K562 (cell line): ENCODE results near the gene NFATC4. TPM values are rescaled to one million over a fixed set of nuclear protein-coding genes. Genes with fewer than 3 reads are reported as not detected.

Experiments
- ATAC-seq: fragments of 200-7000 bp; cut with Tn5 transposase; 3 replicates; pipeline ENCODE4 v1.9.1; 2020; ENCODE audit warnings: moderate library complexity
- BruUV-seq: library from RNA; stranded (reverse); fragments of 400-500 nt; replicated peaks from 2 replicates; lab custom pipeline; 2021; lab: Mats Ljungman, UMichigan
- CTCF ChIA-PET: fragments of 300-600 bp; formaldehyde crosslinking; extraction: SDS; loops from one replicate; lab custom pipeline; 2021; ENCODE audit warnings: low intra/inter-chr PET ratio; lab: Yijun Ruan, JAX
- POLR2A ChIA-PET: fragments of 300-600, 350-650 bp; sonication (Branson Sonifier 250); formaldehyde crosslinking; extraction: SDS; loops from one replicate; lab custom pipeline; 2021; ENCODE audit warnings: antibody characterized with exemption, inconsistent platforms; lab: Yijun Ruan, JAX
- DNase-seq, 4 experiments: peaks; one replicate each; pipeline versions ENCODE4 v3.0.0 to v3.0.0-alpha.2; 2011 to 2018; ENCODE audit warnings: low spot score in 3 of 4, mixed read lengths in 3 of 4; ENCODE audit errors: extremely low read depth in 1 of 4
- FAIRE-seq: peaks from 2 replicates; lab custom pipeline; 2011; peaks lifted over from hg19 to GRCh38; lab: Jason Lieb, UNC
- H2AFZ ChIP-seq: 2 replicates; pipeline ENCODE4 v1.6.0; 2011; ENCODE audit warnings: low read depth, low read length, control low read depth, inconsistent platforms
- H3K27ac ChIP-seq: fragments of 200-600 bp; 3 replicates; pipeline ENCODE4 v1.8.0; 2011; ENCODE audit warnings: low read depth, mild to moderate bottlenecking, control low read depth, inconsistent platforms, low read length, moderate library complexity, mixed read lengths; ENCODE audit errors: extremely low read depth
- H3K27me3 ChIP-seq, 2 experiments: fragments of 300-600 bp in 1 of 2; 2 replicates in 1 of 2; 3 replicates in 1 of 2; pipeline versions ENCODE4 v1.6.0 to v1.8.0; 2011; ENCODE audit warnings: inconsistent platforms in 2 of 2, low read length in 2 of 2, mild to moderate bottlenecking in 1 of 2, mixed read lengths in 1 of 2, moderate library complexity in 1 of 2; ENCODE audit not compliant: control insufficient read depth in 2 of 2, insufficient read depth in 2 of 2
- H3K36me3 ChIP-seq: fragments of 300-600 bp; 3 replicates; pipeline ENCODE4 v1.8.0; 2011; ENCODE audit warnings: mild to moderate bottlenecking, low read length, inconsistent platforms; ENCODE audit not compliant: control insufficient read depth, insufficient read depth
- H3K4me1 ChIP-seq, 2 experiments: fragments of 200-600 bp in 1 of 2; replicated peaks in 1 of 2; 2 replicates in 1 of 2; 3 replicates in 1 of 2; pipeline versions ENCODE4 v1.5.1 to v1.8.0; 2011; ENCODE audit warnings: inconsistent platforms in 2 of 2, low read length in 2 of 2, mild to moderate bottlenecking in 1 of 2, mixed read lengths in 1 of 2, moderate library complexity in 1 of 2; ENCODE audit not compliant: control insufficient read depth in 2 of 2, insufficient read depth in 2 of 2
- H3K4me2 ChIP-seq: 2 replicates; pipeline ENCODE4 v1.6.1; 2011; ENCODE audit warnings: low read length, control low read depth, inconsistent platforms, mixed read lengths; ENCODE audit not compliant: insufficient read depth
- H3K4me3 ChIP-seq: fragments of 200-600 bp; sonication (generic), shearing (Covaris generic); 2 replicates; pipeline ENCODE4 v1.5.1; 2016; ENCODE audit warnings: control low read depth, inconsistent platforms
- H3K79me2 ChIP-seq: fragments of 200-600 bp; 3 replicates; pipeline ENCODE4 v1.8.0; 2011; ENCODE audit warnings: low read length, inconsistent platforms; ENCODE audit not compliant: control insufficient read depth, insufficient read depth
- H3K9ac ChIP-seq, 2 experiments: 2 replicates each; pipeline versions ENCODE4 v1.6.0 to v1.6.1; 2011; ENCODE audit warnings: low read depth in 2 of 2, low read length in 2 of 2, control low read depth in 1 of 2, inconsistent platforms in 1 of 2, mild to moderate bottlenecking in 1 of 2, mixed read lengths in 1 of 2; ENCODE audit not compliant: insufficient read depth in 1 of 2
- H3K9me1 ChIP-seq: one replicate; pipeline ENCODE4 v1.6.0; 2011; ENCODE audit warnings: inconsistent platforms, mild to moderate bottlenecking, low read length, moderate library complexity; ENCODE audit not compliant: control insufficient read depth, insufficient read depth
- H3K9me3 ChIP-seq: replicated peaks from 2 replicates; pipeline ENCODE4 v1.5.1; 2011; ENCODE audit warnings: low read depth, low read length, inconsistent platforms; ENCODE audit not compliant: control insufficient read depth, insufficient read depth
- H4K20me1 ChIP-seq: replicated peaks from 2 replicates; pipeline ENCODE4 v1.6.1; 2011; ENCODE audit warnings: low read length, inconsistent platforms, mixed read lengths; ENCODE audit not compliant: control insufficient read depth, insufficient read depth
- BACH1 ChIP-seq: fragments of 200-800 bp; sonication (Bioruptor generic); IDR thresholded peaks from 2 replicates; pipeline ENCODE4 v1.6.1; 2016; ENCODE audit warnings: missing genetic modification characterization, missing compliant biosample characterization
- CC2D1A ChIP-seq: fragments of 450-650 bp; IDR thresholded peaks from 2 replicates; pipeline ENCODE4 v1.6.1; 2017; ENCODE audit warnings: mild to moderate bottlenecking
- CREB1 ChIP-seq, 2 experiments: sonication (generic) in 1 of 2; formaldehyde crosslinking in 1 of 2; IDR thresholded peaks; 2 replicates each; pipeline versions ENCODE4 v1.6.1 to v1.8.0; 2012 to 2022; ENCODE audit warnings: inconsistent platforms in 1 of 2, mild to moderate bottlenecking in 1 of 2, missing genetic modification reagents in 1 of 2, moderate library complexity in 1 of 2
- EP300 ChIP-seq: IDR thresholded peaks from 2 replicates; pipeline ENCODE4 v1.6.1; 2012; ENCODE audit warnings: low read length, improper control_type of control experiment
- FOXP1 ChIP-seq: sonication (generic); formaldehyde crosslinking; IDR thresholded peaks from 2 replicates; pipeline ENCODE4 v1.8.0; 2022; ENCODE audit warnings: mild to moderate bottlenecking, missing genetic modification reagents
- HMG20B ChIP-seq: fragments of 250-450 bp; sonication (Bioruptor Pico); IDR thresholded peaks from 2 replicates; pipeline ENCODE4 v1.5.0; 2021; ENCODE audit warnings: mild to moderate bottlenecking
- MTA3 ChIP-seq: fragments of 450-650 bp; formaldehyde crosslinking; IDR thresholded peaks from 2 replicates; pipeline ENCODE4 v1.6.1; 2017; ENCODE audit warnings: mild to moderate bottlenecking, borderline replicate concordance
- PCBP2 ChIP-seq: fragments of 200-400 bp; formaldehyde crosslinking; IDR thresholded peaks from 2 replicates; pipeline ENCODE4 v1.6.1; 2018; ENCODE audit warnings: low read length, low read depth, mild to moderate bottlenecking, moderate library complexity; ENCODE audit not compliant: poor library complexity, severe bottlenecking
- RBM25 ChIP-seq: fragments of 200-400 bp; formaldehyde crosslinking; IDR thresholded peaks from 2 replicates; pipeline ENCODE4 v1.6.1; 2018; ENCODE audit warnings: low read length, low read depth, moderate library complexity; ENCODE audit not compliant: severe bottlenecking
- ZC3H11A ChIP-seq: IDR thresholded peaks from 2 replicates; pipeline ENCODE4 v1.6.1; 2012; ENCODE audit warnings: low read depth, low read length, improper control_type of control experiment
- WGBS: fragments of 100-300 bp; shearing (Covaris generic); methylation state at CpG from one replicate; pipeline ENCODE4 v1.1.6; 2016; ENCODE audit warnings: low coverage, mixed read lengths; ENCODE audit not compliant: insufficient coverage; ENCODE audit errors: missing lambda C conversion rate; 5-methylcytosine and 5-hydroxymethylcytosine counted together
- in situ Hi-C: fragments of 300-500 bp; cut with MboI; formaldehyde crosslinking; loops from 4 replicates; pipeline ENCODE4 v1.15.0; 2018; ENCODE audit warnings: inconsistent platforms, mixed read lengths
- intact Hi-C: fragments of 100-400 bp; cut with micrococcal nuclease; formaldehyde crosslinking; loops from 2 replicates; pipeline ENCODE4 v1.14.2; 2022
- polyA plus RNA-seq, 8 experiments: library from polyadenylated mRNA; depleted of rRNA in 4 of 8; stranded (reverse) in 5 of 8; unstranded in 3 of 8; fragments of >200 nt; fragmentation: Nextera tagmentation in 2 of 8; fragmentation: Illumina TruSeq in 1 of 8; extraction: Ambion mirVana in 2 of 8; extraction: Trizol in 1 of 8; gene quantifications; 2 replicates each; pipeline versions ENCODE4 v1.2.1 to v1.2.3, GENCODE V29; 2011 to 2014; ENCODE audit warnings: inconsistent platforms in 1 of 8, missing spikeins in 1 of 8
- total RNA-seq, 7 experiments: library from RNA; depleted of rRNA in 6 of 7; stranded (reverse); fragments of >200 nt in 6 of 7; fragmentation: Illumina TruSeq in 2 of 7; extraction: Trizol in 2 of 7; gene quantifications; 2 replicates each; pipeline versions ENCODE4 v1.2.1 to v1.2.3, GENCODE V29; 2011 to 2021; ENCODE audit warnings: low replicate concordance in 1 of 7
- TF ChIP-seq, protein P1 (sequence below): fragments of 150-350 bp; IDR thresholded peaks from 2 replicates; pipeline ENCODE4 v1.6.1; 2014; ENCODE audit warnings: low read depth, mild to moderate bottlenecking, low read length, borderline replicate concordance
- TF ChIP-seq, protein P2 (sequence below): fragments of 250-450 bp; sonication (Bioruptor Pico); IDR thresholded peaks from 2 replicates; pipeline ENCODE4 v1.5.0; 2021; ENCODE audit warnings: mild to moderate bottlenecking, moderate library complexity

The NFATC4 gene
- total and polyA plus RNA-seq, 9 of the 15 experiments (the other 6 are each of a cell fraction or from before 2014, with no cell fraction given) = 0.25 to 3.8 (median 0.78) TPM; not detected in 1

DNA sequence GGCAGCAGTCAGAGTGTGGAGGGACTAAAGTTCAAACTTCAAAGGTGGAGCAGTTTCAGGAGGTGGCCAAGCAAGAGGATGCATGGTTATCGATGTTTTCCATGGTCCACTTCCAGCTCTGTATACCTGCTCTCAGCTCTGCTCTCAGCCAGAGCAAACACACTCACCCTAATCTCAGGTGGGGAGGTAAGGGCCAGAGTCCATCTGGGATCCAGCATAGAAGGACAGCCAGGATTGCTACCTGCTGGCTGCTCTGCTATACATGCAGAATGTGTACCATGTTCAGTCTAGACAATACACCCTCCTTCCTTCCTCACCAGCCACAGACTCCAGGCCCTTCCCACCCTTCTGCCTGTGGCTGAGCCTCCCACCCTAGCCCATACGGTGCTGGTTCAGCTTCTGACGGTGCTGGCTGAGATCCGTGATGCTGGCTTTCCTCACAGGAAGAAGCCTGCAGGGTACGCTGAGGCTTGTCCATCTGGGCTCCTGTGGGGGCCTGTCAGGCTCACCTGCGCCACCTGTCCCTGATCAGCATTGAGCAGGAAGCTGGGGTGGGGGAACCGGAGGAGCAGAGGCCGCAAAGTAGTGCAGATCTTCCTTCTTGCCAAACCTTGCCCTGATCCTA is 59.0 kb downstream of the NFATC4 start:
- in situ Hi-C loops (no loop called here), intact Hi-C loops (no loop called here)
- Histone ChIP-seq H3K79me2 (peaks cover 12% of the 10 kb centered on the region), H3K4me3 (no peak overlapping the region), H3K9ac (peak overlapping the region in 1 of 2 experiments; percentile 79; a peak in 3 of 4 replicates), H3K9me1 (peaks cover 3% of the 10 kb centered on the region), H2AFZ (no peak overlapping the region), H4K20me1 (peaks cover 2% of the 10 kb centered on the region; the same call in 1 of the 2 replicates), H3K4me2 (no peak overlapping the region; the same call in 1 of the 2 replicates), H3K27ac (no peak overlapping the region), H3K4me1 (peaks cover 48 to 52% of the 10 kb centered on the region in 2 experiments), H3K36me3 (no peaks in the 10 kb centered on the region; the same call in 2 of the 3 replicates), H3K9me3 (no peaks in the 10 kb centered on the region; the same call in 1 of the 2 replicates), H3K27me3 (no peaks in the 10 kb centered on the region)
- DNase-seq = no peak
- no peak for ATAC-seq
- WGBS = 77% methylated on average over 5 of the region's 8 CpGs
- POLR2A ChIA-PET = interaction anchor here (0.7 to 1.3 kb wide), 3 partner anchors 10 to 233 kb away, joined by 3 read pairs; no protein-coding TSS in a partner anchor
- no TSS peak for BruUV-seq
- peak; percentile 70 for FAIRE-seq
- CTCF ChIA-PET = interaction anchor here (0.6 kb wide), 1 partner anchor 313 kb away, joined by 3 read pairs; no protein-coding TSS in a partner anchor
- TF ChIP-seq, protein P1, sequence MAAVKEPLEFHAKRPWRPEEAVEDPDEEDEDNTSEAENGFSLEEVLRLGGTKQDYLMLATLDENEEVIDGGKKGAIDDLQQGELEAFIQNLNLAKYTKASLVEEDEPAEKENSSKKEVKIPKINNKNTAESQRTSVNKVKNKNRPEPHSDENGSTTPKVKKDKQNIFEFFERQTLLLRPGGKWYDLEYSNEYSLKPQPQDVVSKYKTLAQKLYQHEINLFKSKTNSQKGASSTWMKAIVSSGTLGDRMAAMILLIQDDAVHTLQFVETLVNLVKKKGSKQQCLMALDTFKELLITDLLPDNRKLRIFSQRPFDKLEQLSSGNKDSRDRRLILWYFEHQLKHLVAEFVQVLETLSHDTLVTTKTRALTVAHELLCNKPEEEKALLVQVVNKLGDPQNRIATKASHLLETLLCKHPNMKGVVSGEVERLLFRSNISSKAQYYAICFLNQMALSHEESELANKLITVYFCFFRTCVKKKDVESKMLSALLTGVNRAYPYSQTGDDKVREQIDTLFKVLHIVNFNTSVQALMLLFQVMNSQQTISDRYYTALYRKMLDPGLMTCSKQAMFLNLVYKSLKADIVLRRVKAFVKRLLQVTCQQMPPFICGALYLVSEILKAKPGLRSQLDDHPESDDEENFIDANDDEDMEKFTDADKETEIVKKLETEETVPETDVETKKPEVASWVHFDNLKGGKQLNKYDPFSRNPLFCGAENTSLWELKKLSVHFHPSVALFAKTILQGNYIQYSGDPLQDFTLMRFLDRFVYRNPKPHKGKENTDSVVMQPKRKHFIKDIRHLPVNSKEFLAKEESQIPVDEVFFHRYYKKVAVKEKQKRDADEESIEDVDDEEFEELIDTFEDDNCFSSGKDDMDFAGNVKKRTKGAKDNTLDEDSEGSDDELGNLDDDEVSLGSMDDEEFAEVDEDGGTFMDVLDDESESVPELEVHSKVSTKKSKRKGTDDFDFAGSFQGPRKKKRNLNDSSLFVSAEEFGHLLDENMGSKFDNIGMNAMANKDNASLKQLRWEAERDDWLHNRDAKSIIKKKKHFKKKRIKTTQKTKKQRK = no peak
- TF ChIP-seq CC2D1A = no peak
- TF ChIP-seq MTA3 = no peak
- TF ChIP-seq, protein P2, sequence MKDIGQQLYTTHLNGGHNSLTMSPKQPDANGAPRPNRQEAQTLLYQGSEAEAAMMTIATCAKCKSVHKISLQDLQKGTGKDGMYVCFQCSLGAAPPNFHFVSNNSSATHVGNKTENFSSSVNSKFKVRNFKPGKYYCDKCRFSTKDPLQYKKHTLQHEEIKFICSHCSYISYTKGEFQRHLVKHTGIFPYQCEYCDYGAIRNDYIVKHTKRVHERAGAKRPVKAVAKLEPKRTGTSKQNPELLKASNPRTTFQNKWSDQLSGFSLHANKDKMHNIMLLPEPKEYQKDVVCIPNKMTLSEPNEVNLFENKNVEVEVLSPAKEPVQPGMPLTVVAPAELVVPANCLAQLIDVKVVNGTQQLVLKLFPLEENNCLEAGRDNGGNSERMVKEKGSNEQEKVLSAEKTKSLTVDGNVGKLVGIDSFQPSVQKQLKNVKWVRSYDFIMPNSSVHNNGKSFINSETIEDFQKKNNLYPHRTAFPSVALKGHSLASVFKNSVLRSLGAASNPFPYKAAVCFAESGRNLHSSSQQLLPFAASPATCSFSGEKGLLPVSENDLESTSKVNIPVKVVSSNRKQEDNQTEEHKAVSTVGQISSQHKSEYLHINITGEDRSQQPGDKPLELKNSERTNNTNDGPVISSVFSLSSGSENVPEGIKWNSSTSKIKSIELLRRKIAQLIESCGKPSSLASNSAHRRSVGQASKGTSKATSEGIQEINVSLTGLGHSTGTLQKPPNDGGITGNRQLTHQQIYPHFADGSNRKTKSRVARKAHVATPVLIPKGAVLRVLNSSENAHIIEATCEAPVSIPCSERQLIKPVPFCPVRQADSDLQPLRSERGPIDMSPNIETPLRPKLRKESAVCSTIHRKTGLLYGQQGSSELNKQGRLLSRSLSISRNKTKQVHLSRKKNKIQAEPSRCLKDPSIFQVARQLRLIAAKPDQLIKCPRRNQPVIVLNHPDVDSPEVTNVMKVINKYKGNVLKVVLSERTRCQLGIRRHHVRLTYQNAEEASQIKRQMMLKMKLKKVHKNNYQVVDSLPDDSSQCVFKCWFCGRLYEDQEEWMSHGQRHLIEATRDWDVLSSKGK = no peak
- TF ChIP-seq ZC3H11A = no peak
- no peak for TF ChIP-seq RBM25
- no peak for TF ChIP-seq EP300
- no peak for TF ChIP-seq CREB1 (IDR thresholded peaks at IDR 0.05)
- TF ChIP-seq CREB1 (CRISPR knock-in tag; IDR thresholded peaks at IDR 0.05) = no peak
- TF ChIP-seq BACH1 = no peak
- no peak for TF ChIP-seq PCBP2
- no peak for TF ChIP-seq HMG20B
- no peak for TF ChIP-seq FOXP1 (CRISPR knock-in tag)
